K562 (cell line): Measurements from ENCODE around the gene SEC24C. TPM values are rescaled to one million over a fixed set of nuclear protein-coding genes. Genes with fewer than 3 reads are reported as not detected.
A peak's percentile ranks its signal among the peaks of the same experiment; 100 is the strongest.

ENCODE experiments used
- AFF4 ChIP-seq: sonication (generic); formaldehyde crosslinking; IDR thresholded peaks from 2 replicates; pipeline ENCODE4 v1.8.0; 2023; ENCODE audit warnings: mild to moderate bottlenecking, missing genetic modification reagents
- ARNT ChIP-seq, 2 experiments: fragments of 450-650 bp; IDR thresholded peaks; 2 replicates each; pipeline ENCODE4 v1.6.1; 2016; ENCODE audit warnings: mild to moderate bottlenecking in 1 of 2
- ATF3 ChIP-seq, 2 experiments: fragments of 450-650 bp in 1 of 2; sonication (generic) in 1 of 2; formaldehyde crosslinking in 1 of 2; IDR thresholded peaks in 1 of 2; conservative IDR thresholded peaks in 1 of 2; 2 replicates each; pipeline versions ENCODE4 v1.6.1 to v1.8.1; 2016 to 2023; ENCODE audit warnings: mild to moderate bottlenecking in 2 of 2, moderate library complexity in 2 of 2, inconsistent platforms in 1 of 2, missing genetic modification reagents in 1 of 2
- CREB1 ChIP-seq, 2 experiments: sonication (generic) in 1 of 2; formaldehyde crosslinking in 1 of 2; IDR thresholded peaks; 2 replicates each; pipeline versions ENCODE4 v1.6.1 to v1.8.0; 2012 to 2022; ENCODE audit warnings: inconsistent platforms in 1 of 2, mild to moderate bottlenecking in 1 of 2, missing genetic modification reagents in 1 of 2, moderate library complexity in 1 of 2
- DIDO1 ChIP-seq: fragments of 450-650 bp; IDR thresholded peaks from 2 replicates; pipeline ENCODE4 v1.6.1; 2016; ENCODE audit warnings: low read depth, missing biosample characterization, missing genetic modification characterization
- DLX4 ChIP-seq: fragments of 250-450 bp; sonication (Bioruptor Pico); IDR thresholded peaks from 2 replicates; pipeline ENCODE4 v1.6.1; 2021; ENCODE audit warnings: mild to moderate bottlenecking
- HMGXB4 ChIP-seq: sonication (generic); formaldehyde crosslinking; IDR thresholded peaks from 2 replicates; pipeline ENCODE4 v1.8.1; 2023; ENCODE audit warnings: mild to moderate bottlenecking, missing genetic modification reagents
- JUN ChIP-seq, 2 experiments: sonication (generic) in 1 of 2; formaldehyde crosslinking in 1 of 2; IDR thresholded peaks; 2 replicates each; pipeline versions ENCODE4 v1.6.1 to v1.8.0; 2012 to 2022; ENCODE audit warnings: borderline replicate concordance in 2 of 2, mild to moderate bottlenecking in 2 of 2, improper control_type of control experiment in 1 of 2, low read depth in 1 of 2, low read length in 1 of 2, missing genetic modification reagents in 1 of 2
- KAT7 ChIP-seq: sonication (generic); formaldehyde crosslinking; IDR thresholded peaks from 2 replicates; pipeline ENCODE4 v1.8.0; 2022; ENCODE audit warnings: missing genetic modification reagents, mild to moderate bottlenecking, borderline replicate concordance
- MEIS2 ChIP-seq: fragments of 450-650 bp; IDR thresholded peaks from 2 replicates; pipeline ENCODE4 v1.6.1; 2014; ENCODE audit warnings: mild to moderate bottlenecking; ENCODE audit not compliant: partially characterized antibody
- MNT ChIP-seq, 2 experiments: fragments of 450-650 bp; conservative IDR thresholded peaks; 2 replicates each; pipeline ENCODE4 v1.6.1; 2017; ENCODE audit warnings: mild to moderate bottlenecking in 2 of 2, moderate library complexity in 2 of 2
- SMAD3 ChIP-seq: fragments of 450-650 bp; formaldehyde crosslinking; conservative IDR thresholded peaks from 2 replicates; pipeline ENCODE4 v1.4.0; 2020; ENCODE audit warnings: mild to moderate bottlenecking
- SMARCA5 ChIP-seq: fragments of 450-650 bp; IDR thresholded peaks from 2 replicates; pipeline ENCODE4 v1.6.1; 2016
- TEAD1 ChIP-seq, 2 experiments: fragments of 450-650 bp in 1 of 2; sonication (generic) in 1 of 2; formaldehyde crosslinking; IDR thresholded peaks; 2 replicates each; pipeline versions ENCODE4 v1.4.0 to v1.8.0; 2020 to 2022; ENCODE audit warnings: mild to moderate bottlenecking in 2 of 2, missing genetic modification reagents in 1 of 2
- ZNF696 ChIP-seq: fragments of 250-450 bp; sonication (Bioruptor Pico); conservative IDR thresholded peaks from 2 replicates; pipeline ENCODE4 v1.4.0; 2020; ENCODE audit warnings: mild to moderate bottlenecking, moderate library complexity
- polyA plus RNA-seq, 8 experiments: library from polyadenylated mRNA; depleted of rRNA in 4 of 8; stranded (reverse) in 5 of 8; unstranded in 3 of 8; fragments of >200 nt; fragmentation: Nextera tagmentation in 2 of 8; fragmentation: Illumina TruSeq in 1 of 8; extraction: Ambion mirVana in 2 of 8; extraction: Trizol in 1 of 8; gene quantifications; 2 replicates each; pipeline versions ENCODE4 v1.2.1 to v1.2.3, GENCODE V29; 2011 to 2014; ENCODE audit warnings: inconsistent platforms in 1 of 8, missing spikeins in 1 of 8
- total RNA-seq, 7 experiments: library from RNA; depleted of rRNA in 6 of 7; stranded (reverse); fragments of >200 nt in 6 of 7; fragmentation: Illumina TruSeq in 2 of 7; extraction: Trizol in 2 of 7; gene quantifications; 2 replicates each; pipeline versions ENCODE4 v1.2.1 to v1.2.3, GENCODE V29; 2011 to 2021; ENCODE audit warnings: low replicate concordance in 1 of 7

The SEC24C gene
- total and polyA plus RNA-seq, 9 of the 15 experiments (the other 6 are each of a cell fraction or from before 2014, with no cell fraction given), result 19.0 to 115 (median 70.5) TPM

- TF ChIP-seq HMGXB4 (CRISPR knock-in tag), result peak; percentile 44; the same call in 1 of the 2 replicates
- peak; percentile 88 for TF ChIP-seq MEIS2
- TF ChIP-seq ATF3 (IDR thresholded peaks at IDR 0.05), result peak; percentile 23; the same call in 1 of the 2 replicates
- TF ChIP-seq ATF3 (CRISPR knock-in tag; conservative IDR thresholded peaks at IDR 0.05), result no peak
- TF ChIP-seq CREB1 (IDR thresholded peaks at IDR 0.05), result no peak
- peak; percentile 44; the same call in 1 of the 2 replicates for TF ChIP-seq CREB1 (CRISPR knock-in tag; IDR thresholded peaks at IDR 0.05)
- no peak for TF ChIP-seq ARNT (IDR thresholded peaks at IDR 0.05)
- TF ChIP-seq SMARCA5, result 0 out of 2 replicates have a peak, but pooled peaks have one; percentile 65
- peak in 1 of 2 experiments; percentile 45; a peak in 1 of 4 replicates for TF ChIP-seq TEAD1 (CRISPR knock-in tag; IDR thresholded peaks at IDR 0.05)
- TF ChIP-seq KAT7, result 0 out of 2 replicates have a peak, but pooled peaks have one; percentile 85
- TF ChIP-seq MNT (conservative IDR thresholded peaks at IDR 0.05), result peak; percentile 55 to 65
- no peak for TF ChIP-seq JUN (IDR thresholded peaks at IDR 0.05; ENCODE audit: borderline replicate concordance, low read depth, low read length)
- 0 out of 2 replicates have a peak, but pooled peaks have one; percentile 17 for TF ChIP-seq JUN (CRISPR knock-in tag; IDR thresholded peaks at IDR 0.05; ENCODE audit: borderline replicate concordance)
- TF ChIP-seq AFF4 (CRISPR knock-in tag), result 0 out of 2 replicates have a peak, but pooled peaks have one; percentile 35
- TF ChIP-seq DIDO1 (tag), result no peak
- no peak for TF ChIP-seq DLX4 (CRISPR knock-in tag)
- TF ChIP-seq ZNF696 (CRISPR knock-in tag), result no peak
- TF ChIP-seq SMAD3 (CRISPR knock-in tag), result no peak
These were observed 41.7 kb downstream of the SEC24C start (continued) for GRCh38 chr10:73785721-73786511.
